ENCODE results near the gene GPLD1.

GPLD1 gene

GRCh38 chr6:24500683-24501082 lies 11.3 kb upstream of the GPLD1 start:
- DNase-seq (ENCODE audit: low read depth in 2 of 2): no peak

DNA sequence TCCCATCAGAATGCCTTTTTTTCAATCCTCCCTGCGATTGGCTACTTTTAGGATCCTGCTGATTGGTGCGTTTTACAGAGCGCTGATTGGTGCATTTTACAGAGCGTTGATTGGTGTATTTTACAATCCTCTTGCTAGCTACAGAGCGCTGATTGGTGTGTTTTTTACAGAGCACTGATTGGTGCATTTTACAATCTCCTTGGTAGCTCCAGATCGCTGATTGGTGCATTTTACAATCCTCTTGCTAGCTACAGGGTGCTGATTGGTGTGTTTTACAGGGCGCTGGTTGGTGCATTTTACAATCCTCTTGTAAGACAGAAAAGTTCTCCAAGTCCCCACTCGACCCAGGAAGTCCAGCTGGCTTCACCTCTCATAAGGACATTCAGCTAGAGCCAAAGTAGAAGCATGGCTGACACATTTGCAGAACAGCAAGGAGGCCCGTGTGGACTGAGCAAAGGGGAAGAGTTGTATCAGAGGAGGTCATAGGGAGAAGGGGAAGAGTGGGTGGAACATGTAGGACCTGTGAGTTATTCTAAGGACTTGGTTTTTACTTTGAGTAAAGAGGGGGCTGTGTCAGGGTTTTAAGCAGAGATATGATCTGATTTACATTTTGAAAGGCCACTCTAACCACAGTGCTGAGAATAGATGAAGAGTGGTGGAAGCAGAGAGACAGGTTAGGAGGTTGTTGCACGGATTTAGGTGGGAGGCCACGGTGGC lies 8.0 kb upstream of the GPLD1 start:
- DNase-seq (ENCODE audit: low read depth in 2 of 2): no peak

DNA sequence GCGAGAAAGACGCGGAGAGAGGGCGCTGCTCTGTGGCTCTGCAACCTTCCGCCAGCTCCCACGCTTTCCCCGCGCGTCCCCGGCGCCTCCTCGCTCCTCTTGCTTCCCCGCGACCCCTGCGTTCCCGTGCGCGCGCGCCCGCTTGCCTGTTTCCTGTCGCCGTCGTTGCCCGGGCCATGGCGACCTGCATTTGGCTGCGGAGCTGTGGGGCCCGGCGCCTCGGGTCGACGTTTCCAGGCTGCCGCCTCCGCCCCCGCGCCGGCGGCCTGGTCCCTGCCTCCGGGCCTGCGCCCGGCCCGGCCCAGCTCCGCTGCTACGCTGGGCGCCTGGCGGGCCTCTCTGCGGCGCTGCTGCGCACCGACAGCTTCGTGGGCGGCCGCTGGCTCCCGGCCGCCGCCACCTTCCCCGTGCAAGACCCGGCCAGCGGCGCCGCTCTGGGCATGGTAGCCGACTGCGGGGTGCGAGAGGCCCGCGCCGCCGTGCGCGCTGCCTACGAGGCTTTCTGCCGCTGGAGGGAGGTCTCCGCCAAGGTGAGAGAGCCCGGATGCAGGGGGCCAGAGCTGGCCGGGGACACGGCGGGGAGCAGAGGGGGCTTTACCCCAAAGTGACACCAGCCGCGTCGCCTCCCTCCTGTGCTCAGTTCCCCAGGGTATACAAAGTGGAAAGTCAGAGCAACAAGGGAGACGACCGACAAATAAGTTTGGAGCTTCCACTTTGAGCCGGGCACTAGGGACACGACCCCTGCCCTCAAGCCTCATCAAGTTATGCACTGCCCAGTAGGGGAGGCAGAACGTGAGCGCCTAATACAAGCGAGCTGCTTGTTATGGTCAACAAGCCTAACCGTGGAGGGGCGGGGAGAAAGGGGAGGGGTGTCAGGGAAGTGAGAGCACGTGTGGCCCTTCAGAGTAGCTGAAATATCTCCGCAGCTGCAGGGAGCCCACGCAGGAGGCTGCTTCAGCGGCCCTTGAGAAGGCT lies 5.7 kb upstream of the GPLD1 start, which contains the start of gene ALDH5A1:
ALDH5A1 (plus strand) TSS at position 149 of the 975 bp plus-strand sequence; CDS start at position 177, 28 bp downstream.
- DNase-seq (ENCODE audit: low read depth in 2 of 2): peak; percentile 62 to 76

DNA sequence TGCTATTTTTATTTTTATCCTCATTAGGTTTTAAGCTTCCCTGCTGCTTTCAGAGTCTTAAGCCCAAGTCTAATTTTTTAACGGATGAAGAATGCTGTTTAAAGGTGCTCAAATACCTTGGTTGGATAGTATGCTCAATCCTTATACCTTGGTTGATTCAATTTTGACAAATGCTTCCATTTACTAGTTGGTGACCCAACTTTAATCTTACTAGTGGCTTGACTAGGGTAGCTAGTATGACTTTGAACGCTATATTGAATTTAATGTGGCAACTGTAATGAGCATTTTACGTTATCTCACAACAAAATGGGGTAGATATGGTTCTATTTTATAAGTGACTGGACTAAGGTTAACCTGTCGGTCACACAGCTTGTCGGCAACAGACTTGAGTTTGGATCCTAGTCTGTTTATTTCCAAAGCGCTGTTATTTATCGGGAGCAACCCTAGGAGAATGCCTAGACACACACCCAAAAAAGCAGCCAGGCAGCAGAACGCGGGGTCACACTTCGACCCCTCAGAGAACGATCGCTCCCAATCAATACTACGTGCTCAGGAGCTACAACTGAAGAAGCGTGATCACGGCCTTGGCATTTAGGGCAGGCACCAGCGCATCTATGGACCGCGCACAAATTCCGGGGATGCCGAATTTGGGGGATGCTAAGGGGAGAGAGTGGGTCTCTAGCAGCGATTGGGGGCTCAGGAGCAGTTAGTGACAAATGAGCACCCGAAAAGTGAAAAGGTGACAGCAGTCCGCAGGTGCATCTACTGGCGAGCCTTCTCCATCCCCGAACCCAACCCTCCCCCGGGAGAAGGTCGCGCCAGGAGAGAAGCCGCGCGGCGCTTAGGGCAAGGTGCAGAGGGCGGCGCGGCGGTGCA lies 4.8 kb upstream of the GPLD1 start:
- DNase-seq (ENCODE audit: low read depth in 2 of 2): no peak

DNA sequence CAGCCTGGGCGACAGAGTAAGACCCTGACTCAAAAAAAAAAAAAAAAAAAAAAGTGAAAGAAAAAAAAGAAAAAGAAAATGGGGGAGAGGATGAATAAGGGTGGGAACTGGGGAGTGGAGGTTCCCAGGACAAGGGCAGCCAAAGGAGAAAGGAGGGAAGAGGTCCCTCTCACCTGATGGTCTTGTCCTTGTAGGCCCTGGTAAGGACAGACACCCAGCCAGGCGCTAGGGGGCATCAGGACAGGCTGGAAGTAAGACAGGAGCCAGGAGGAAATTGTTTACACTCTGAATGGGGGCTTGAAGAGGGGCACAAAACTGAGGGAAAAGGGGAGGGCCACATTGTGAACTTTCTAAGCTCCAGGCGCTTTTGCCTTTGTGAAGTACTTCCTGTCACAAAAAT lies 3.1 kb upstream of the GPLD1 start:
- no peak for DNase-seq (ENCODE audit: low read depth in 2 of 2)

- DNase-seq (ENCODE audit: low read depth in 2 of 2): no peak
These were observed 1.6 kb upstream of the GPLD1 start for GRCh38 chr6:24490948-24491347.

DNA sequence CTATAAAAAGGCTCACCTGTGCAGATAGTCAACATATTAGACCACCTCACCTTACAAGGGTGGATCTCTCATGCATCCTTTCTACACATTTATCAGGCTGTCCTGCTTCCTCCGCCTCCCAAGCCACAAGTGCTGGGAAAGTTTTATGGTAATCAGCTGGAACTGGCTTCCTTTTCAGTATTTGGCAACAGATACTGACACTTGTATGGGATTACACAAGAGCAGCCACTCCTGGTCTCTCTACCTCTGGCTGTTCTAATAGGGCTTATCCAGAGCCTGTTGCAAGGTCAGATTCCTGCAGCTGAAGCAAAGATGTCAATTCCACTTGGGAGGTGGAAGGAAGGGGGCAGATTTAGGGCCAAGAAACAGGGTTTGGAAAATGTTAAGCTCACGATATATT lies 503 bp upstream of the GPLD1 start:
- no peak for DNase-seq (ENCODE audit: low read depth in 2 of 2)

- DNase-seq (ENCODE audit: low read depth in 2 of 2): no peak
These were observed 3.3 kb downstream of the GPLD1 start for GRCh38 chr6:24486065-24486464.

DNA sequence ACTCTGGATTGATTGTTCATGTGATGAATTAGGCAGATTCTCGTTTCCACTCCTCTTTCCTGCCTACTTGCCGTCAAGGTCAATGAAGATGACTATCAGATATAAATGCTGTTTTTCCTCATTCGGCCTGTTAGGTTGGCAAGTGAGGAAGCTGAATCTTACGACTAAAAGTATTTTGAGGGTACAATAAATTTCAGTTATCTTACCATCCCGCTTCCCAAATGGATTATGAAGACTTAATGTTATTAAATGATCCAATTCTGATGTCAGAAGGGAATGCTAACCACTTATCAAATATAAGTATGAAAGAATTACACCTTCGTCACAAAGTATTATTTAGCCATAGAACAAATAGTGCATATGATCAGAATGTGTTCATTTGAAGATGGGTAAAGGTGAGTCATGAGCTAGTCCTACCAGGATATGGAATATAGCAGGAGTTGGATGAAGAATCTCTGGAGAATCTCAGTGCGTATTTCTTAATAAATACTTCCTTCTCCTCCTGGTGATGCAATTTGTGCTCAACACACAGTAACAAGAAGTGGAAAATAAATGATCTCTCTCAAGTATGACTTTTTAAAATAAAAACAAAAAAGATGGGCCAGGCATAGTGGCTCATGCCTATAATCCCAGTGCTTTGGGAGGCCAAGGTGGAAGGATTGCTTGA lies 4.6 kb downstream of the GPLD1 start:
- no peak for DNase-seq (ENCODE audit: low read depth in 2 of 2)

DNA sequence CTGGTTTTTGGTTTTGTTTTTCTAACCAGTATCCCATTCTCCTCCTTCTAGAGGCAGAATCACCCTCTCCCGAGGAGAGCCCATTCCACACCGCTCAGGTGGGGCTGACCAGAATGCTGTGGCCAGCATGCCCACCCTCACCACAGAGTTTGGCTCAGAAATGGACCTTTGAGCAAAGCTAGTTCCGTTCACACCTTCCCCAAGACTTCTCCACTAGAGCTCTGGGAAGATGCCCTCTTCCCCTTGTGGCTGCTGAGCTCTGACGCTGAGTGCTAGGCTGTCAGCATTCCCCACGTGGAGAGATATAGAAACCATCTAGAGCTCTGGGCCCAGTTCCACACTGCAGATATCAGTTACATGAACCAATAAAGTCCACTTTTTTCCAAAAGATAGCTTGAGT lies 7.9 kb downstream of the GPLD1 start:
- DNase-seq (ENCODE audit: low read depth in 2 of 2): no peak

DNA sequence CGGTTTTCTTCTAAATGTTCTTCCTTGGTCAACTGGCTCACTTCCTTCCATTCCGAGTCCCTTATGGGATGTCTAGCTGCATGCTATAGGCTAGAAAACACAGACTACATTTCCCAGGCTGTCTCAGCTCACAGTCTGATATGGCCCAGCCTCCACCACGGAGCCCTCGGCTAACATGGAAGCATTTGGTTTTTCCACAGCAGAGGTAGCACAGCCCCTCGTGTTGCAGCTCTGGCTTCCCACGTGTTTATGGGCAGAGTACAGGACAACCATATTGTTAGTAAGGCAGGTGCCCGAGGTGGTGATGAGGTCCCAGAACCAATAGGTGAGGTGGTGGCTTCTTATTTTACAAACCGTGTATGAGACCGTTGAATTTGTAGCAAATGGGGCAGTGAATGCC lies 8.7 kb downstream of the GPLD1 start:
- DNase-seq (ENCODE audit: low read depth in 2 of 2): no peak

- DNase-seq (ENCODE audit: low read depth in 2 of 2): no peak
These were observed 10.5 kb downstream of the GPLD1 start for GRCh38 chr6:24478903-24479302.

- DNase-seq (ENCODE audit: low read depth in 2 of 2): no peak
These were observed 12.3 kb downstream of the GPLD1 start for GRCh38 chr6:24477070-24477469.

- no peak for DNase-seq (ENCODE audit: low read depth in 2 of 2)
These were observed 12.7 kb downstream of the GPLD1 start for GRCh38 chr6:24476631-24477030.

DNA sequence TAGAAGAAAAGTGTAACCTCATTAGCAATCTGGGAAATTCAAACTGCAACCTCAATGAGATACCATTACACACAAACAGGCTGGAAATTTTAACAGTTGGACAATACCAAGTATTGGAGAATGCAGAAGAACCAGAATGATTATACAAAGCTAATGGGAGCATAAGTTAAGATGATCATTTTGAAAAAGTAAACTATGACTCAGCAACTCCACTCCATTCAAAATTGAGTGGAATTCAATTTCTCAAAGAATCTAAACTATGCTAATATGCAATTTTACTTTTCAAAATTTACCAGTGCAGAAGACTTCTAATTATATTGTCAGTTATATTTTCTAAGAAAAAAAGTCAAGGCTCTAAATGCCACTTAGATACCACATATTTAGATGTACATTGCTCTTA lies 17.2 kb downstream of the GPLD1 start:
- no peak for DNase-seq (ENCODE audit: low read depth in 2 of 2)

DNA sequence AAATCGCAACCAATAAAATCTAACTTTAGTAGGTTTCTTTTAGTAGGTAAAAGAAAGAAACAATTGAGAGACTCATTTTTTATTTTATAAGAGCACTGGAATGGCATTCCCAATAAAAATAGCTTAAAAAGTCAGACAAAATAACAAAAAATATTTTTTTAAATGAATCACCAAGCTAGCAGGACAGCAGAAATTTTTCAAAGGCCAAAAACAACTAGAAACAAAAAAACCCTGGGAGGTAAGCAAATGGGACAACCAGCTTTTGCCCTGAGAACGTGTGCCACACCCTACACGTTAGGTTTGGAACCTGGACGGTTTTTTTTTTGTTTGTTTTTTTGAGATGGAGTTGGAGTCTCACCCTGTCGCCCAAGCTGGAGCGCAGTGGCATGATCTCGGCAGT lies 19.6 kb downstream of the GPLD1 start:
- DNase-seq (ENCODE audit: low read depth in 2 of 2): no peak

GRCh38 chr6:24464253-24465038 lies 24.9 kb downstream of the GPLD1 start:
- DNase-seq (ENCODE audit: low read depth in 2 of 2): no peak

- DNase-seq (ENCODE audit: low read depth in 2 of 2): no peak
These were observed 28.4 kb downstream of the GPLD1 start for GRCh38 chr6:24460966-24461365.

DNA sequence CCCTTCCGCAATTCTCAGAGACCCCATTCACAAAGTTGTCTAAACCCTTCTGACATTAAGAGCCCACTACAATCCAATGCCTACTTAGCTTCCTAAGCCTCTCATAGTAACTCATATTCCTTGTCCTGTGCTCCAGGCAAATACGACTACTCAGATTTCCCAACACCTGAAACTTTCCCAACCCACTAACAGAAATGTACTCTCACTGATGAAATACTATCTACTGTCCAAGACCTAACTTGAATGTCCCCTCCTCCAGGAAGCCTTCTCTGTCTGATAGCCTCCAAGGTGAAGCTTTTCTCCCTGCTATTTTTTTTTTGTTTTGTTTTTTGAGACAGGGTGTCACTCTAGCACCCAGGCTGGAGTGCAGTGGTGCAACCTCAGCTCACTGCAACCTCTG lies 30.4 kb downstream of the GPLD1 start:
- no peak for DNase-seq (ENCODE audit: low read depth in 2 of 2)

DNA sequence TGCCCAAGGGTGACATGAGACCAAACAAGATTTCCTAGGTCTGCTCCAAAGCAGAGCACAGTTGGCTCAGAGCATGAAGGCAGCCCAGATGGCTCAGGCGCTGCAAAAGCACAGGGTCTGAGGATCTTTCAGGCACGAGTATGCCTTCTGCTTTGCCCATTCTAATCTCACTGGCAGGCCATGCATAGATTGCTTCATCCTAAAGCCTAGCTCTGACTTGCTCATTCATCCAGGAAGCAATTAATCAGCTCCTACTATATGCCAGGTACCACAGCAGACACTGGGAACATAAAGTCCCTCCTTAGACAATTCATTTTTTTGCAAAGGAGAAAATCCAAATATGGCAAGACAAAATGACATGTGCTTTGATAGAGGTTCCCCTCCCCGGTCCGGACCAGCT lies 31.2 kb downstream of the GPLD1 start:
- DNase-seq (ENCODE audit: low read depth in 2 of 2): no peak

DNA sequence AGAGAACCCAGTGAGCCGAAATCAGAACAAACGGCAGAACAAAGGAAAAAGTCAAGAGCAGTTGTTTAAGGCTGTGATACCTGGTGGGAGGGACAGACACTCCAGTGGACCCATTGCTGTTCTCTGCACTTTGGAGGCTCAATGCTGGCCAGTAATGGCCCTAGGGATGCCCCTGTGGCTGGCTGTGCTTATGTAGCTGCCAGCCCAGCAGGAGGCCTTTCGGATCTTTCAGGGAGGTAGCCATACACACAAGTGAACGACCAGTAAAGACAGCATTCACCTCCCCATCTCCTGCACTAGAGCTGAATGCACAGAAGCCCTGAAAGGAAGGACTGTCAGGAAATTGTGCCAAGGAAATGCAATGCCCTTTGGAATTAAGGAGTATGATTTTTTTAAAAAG lies 34.3 kb downstream of the GPLD1 start:
- DNase-seq (ENCODE audit: low read depth in 2 of 2): no peak
